Erythroblast (primary cell): ENCODE data around the gene GPC5.

Source experiments
- GATA1 ChIP-seq: IDR thresholded peaks from 2 replicates; pipeline ENCODE4 v1.6.1; 2011; ENCODE audit warnings: low read depth, mild to moderate bottlenecking, control low read depth, low read length, moderate library complexity
- POLR2A ChIP-seq: IDR thresholded peaks from 2 replicates; pipeline ENCODE4 v1.6.1; 2011; ENCODE audit warnings: mild to moderate bottlenecking, low read length

GRCh38 chr13:92807353-92807752 lies 1408.9 kb downstream of the GPC5 start:
- TF ChIP-seq POLR2A (no peak), GATA1 (no peak)
